Osteoblast (primary cell): ENCODE results near the gene BGLAP. TPM values are rescaled to one million over a fixed set of nuclear protein-coding genes. Genes with fewer than 3 reads are reported as not detected.

Experiments
- small RNA-seq: library from RNA; depleted of rRNA; stranded (forward); fragments of <200 nt; gene quantifications from one replicate; pipeline ENCODE3, GENCODE V24; 2012
- total RNA-seq: library from RNA; depleted of rRNA; stranded (reverse); fragments of >200 nt; gene quantifications from 2 replicates; pipeline ENCODE4 v1.2.3, GENCODE V29; 2012

Gene BGLAP
- total RNA-seq, 1 donor = 2.2 TPM

Small RNAs within 50 kb of the gene (small RNA-seq; reads per million reads assigned to genes)
- gene RF00568 = not detected

Other genes with a start within 250 kb of the BGLAP start
- gene SSR2, start 221.2 kb upstream of the BGLAP start, total RNA-seq = 332 and 415 TPM in 2 replicates
- gene UBQLN4, start 188.4 kb upstream of the BGLAP start, total RNA-seq = 10.6 and 13.0 TPM in 2 replicates
- 36.6 and 40.1 TPM in 2 replicates for gene LAMTOR2, start 187.4 kb upstream of the BGLAP start, total RNA-seq
- gene RAB25, start 181.0 kb upstream of the BGLAP start, total RNA-seq = not detected in 2 replicates
- gene MEX3A, start 159.7 kb upstream of the BGLAP start, total RNA-seq = 0.88 and 1.1 TPM in 2 replicates
- 774 and 854 TPM in 2 replicates for gene LMNA, start 127.5 kb upstream of the BGLAP start, total RNA-seq
- 1.5 and 1.8 TPM in 2 replicates for gene SEMA4A, start 88.6 kb upstream of the BGLAP start, total RNA-seq
- 15.0 and 15.2 TPM in 2 replicates for gene SLC25A44, start 48.1 kb upstream of the BGLAP start, total RNA-seq
- gene PMF1, start 29.2 kb upstream of the BGLAP start, total RNA-seq = 31.2 and 34.0 TPM in 2 replicates
- gene PAQR6, start 5.9 kb downstream of the BGLAP start, total RNA-seq = 0.36 and 0.59 TPM in 2 replicates
- 49.2 and 50.7 TPM in 2 replicates for gene SMG5, start 40.6 kb downstream of the BGLAP start, total RNA-seq
- 0.88 and 1.4 TPM in 2 replicates for gene TMEM79, start 42.1 kb downstream of the BGLAP start, total RNA-seq
- gene GLMP, start 53.5 kb downstream of the BGLAP start, total RNA-seq = 118 and 137 TPM in 2 replicates
- gene VHLL, start 57.1 kb downstream of the BGLAP start, total RNA-seq = not detected in 2 replicates
- gene CCT3, start 96.1 kb downstream of the BGLAP start, total RNA-seq = 258 and 276 TPM in 2 replicates
- gene TSACC, start 96.3 kb downstream of the BGLAP start, total RNA-seq = 0.36 TPM in 1 of 2 replicates, not detected in the other
- not detected in 2 replicates for gene RHBG, start 127.0 kb downstream of the BGLAP start, total RNA-seq